Measurements from ENCODE around the gene NPLOC4.
A peak's percentile ranks its signal among the peaks of the same experiment; 100 is the strongest.
"Not testable (repeated sequence)": the region's sequence is repeated elsewhere in the genome, so short reads cannot be mapped to it uniquely, and the experiment has no call there.

NPLOC4 gene

DNA sequence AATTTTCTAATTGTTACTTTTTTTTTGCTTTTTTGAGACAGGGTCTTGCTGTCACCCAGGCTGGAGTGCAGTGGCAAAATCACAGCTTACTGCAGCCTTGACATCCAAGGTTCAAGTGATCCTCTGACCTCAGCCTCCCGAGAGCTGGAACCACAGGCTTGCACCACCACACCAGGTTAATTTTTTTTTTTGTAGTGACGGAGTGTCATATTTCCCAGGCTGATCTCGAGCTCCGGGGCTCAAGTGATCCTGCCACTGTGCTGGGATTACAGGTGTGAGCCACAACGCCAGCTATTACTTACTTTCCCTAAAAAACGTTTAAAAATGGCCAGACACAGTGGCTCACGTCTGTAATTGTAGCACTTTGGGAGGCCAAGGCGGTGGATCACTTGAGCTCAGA is 6.6 kb downstream of the NPLOC4 start:
- FAIRE-seq: no peak

- FAIRE-seq: no peak
These were observed 15.3 kb downstream of the NPLOC4 start for GRCh38 chr17:81621494-81622130.

DNA sequence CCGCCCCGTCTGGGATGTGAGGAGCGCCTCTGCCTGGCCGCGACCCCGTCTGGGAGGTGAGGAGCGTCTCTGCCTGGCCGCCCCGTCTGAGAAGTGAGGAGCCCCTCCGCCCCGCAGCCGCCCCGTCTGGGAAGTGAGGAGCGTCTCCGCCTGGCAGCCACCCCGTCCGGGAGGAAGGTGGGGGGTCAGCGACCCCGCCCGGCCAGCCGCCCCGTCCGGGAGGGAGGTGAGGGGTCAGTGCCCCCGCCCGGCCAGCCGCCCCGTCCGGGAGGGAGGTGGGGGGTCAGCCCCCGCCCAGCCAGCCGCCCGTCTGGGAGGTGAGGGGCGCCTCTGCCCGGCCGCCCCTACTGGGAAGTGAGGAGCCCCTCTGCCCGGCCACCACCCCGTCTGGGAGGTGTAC is 18.6 kb downstream of the NPLOC4 start:
- not testable (repeated sequence) for FAIRE-seq

DNA sequence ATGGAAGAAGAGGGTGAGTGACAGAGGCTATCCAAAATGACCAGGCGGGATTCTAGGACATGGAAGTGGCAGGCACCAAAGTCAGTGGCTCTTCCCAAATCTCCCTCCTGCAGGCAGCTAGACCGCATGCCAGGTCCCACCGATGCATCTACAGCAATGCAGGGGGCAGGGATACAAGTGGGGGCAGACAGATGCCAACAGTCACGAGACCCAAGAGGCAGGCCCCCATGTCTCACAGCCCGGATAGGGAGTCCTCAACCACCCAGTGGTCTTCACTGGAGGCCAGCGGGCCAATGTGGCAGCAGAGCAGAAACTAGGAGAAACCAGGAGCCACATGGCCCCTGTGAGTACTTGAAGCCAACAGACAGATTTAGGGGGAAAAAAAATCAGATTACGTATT is 20.0 kb downstream of the NPLOC4 start:
- no peak for FAIRE-seq

DNA sequence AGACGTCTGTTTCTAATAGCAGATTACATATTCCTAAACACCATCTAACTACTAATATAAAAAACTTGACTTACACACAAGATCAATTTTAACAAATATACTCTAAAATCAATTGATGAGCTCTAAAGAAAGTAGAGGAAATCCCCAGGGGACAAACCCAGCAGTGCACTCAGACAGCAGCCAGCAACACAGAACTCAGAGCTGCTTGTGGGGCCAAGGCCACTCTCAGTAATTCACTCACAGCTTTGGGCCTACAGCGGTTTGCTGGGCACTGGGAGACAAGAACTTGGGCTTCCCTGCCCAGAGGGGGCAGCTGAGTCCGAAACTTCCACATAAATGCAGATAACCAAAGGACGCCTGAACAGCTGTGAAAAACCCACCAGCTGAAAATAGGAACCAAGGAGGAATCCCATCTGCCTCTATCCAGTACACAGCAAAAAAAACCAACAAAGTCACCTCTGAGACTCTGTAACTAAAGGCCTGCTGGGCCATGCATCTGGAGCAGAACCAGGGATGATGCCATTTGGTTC is 21.4 kb downstream of the NPLOC4 start:
- no peak for FAIRE-seq

- no peak for FAIRE-seq
These were observed 24.5 kb downstream of the NPLOC4 start for GRCh38 chr17:81612172-81612970.

DNA sequence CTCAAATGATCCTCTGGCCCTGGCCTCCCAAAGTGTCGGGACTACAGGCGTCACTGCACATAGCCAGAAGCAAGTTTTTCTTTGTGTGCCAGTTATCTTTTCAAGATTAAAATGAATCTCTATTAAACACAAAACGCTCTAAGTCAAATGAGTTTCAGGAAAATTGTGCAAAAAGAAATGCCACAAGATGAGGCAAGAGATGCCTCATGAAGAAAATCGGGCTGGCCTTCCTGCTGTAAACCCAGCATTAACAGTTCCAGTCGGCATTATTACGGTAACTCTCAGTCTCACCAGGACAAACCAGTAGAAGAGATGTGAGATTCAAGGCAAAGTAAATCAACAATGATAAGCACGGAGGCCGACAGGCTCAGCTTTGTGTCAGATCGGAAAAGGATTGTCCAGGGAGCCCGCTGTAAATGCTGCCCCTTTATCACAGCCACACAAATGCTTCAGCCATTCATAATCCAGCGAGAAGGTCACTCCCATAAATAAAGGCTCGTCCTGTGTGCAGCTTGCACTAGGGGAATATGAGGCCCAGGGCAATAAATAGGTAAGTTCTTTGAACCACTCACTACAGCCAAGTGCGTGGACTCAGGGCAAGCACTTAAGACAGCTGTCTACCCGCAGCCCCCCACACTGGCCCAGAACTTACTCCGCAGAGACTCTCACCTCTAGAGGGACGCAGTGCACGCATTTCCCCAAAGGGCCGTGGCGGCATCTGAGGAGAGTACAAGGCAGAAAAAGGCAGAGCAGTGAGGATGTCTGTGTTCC is 27.2 kb downstream of the NPLOC4 start:
- no peak for FAIRE-seq

DNA sequence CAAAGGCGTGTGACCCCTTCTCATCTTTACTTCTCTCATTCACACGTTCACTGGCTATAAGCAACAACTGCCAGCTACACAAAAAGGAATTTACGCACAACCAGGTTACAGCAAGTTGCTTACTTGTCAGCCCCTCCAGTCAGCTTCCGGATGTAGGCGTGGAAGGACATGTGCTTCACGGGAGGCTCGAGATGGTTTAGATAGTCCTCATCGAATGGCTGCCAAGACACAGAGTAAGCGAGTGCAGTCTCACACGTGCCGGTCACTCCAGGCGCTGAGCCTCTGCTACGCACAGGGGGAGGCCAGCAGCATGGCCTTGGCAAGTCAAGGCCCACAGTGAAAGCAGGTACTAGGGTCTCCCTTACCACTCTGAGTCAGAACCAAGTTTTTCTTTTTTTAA is 28.3 kb downstream of the NPLOC4 start:
- FAIRE-seq: no peak

GRCh38 chr17:81608082-81608481 is 28.8 kb downstream of the NPLOC4 start:
- FAIRE-seq: no peak

- no peak for FAIRE-seq
These were observed 29.5 kb downstream of the NPLOC4 start for GRCh38 chr17:81607431-81607830.

DNA sequence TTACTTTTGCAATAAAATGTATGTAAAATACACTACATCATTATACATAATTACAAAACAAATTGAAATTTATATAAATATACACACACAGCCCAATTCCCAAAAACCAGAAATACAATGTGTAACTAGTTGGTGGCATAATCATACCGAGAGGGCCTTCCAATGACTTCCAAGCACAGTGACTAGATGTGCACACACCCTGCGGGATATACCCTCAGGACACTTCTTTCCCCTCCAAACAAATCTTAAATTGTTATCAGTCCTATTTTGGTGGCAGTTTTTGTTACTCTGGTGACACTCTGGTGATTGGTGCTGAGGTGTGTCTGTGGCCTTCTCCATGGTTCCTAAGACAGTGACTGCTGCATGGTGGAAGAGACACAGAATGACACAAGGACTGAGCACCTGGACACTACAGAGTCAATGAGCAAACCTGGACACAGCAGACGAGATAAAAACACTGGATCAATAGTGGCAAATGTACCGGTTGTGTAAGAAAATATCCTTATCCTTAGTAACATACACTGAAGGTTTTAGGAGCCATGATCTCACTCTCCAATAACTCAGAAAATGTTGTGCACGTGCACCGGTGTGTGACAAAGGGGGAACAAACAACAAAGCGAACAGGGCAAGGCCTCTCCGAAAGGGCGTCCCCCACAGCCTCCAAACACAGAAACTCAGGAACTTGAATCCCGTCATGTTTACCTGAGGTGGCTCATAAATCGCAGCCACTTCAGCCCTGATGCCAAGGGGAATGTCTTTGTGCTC is 32.9 kb downstream of the NPLOC4 start:
- FAIRE-seq: no peak

- FAIRE-seq: peak; percentile 95
These were observed 35.3 kb downstream of the NPLOC4 start for GRCh38 chr17:81601525-81602120.

DNA sequence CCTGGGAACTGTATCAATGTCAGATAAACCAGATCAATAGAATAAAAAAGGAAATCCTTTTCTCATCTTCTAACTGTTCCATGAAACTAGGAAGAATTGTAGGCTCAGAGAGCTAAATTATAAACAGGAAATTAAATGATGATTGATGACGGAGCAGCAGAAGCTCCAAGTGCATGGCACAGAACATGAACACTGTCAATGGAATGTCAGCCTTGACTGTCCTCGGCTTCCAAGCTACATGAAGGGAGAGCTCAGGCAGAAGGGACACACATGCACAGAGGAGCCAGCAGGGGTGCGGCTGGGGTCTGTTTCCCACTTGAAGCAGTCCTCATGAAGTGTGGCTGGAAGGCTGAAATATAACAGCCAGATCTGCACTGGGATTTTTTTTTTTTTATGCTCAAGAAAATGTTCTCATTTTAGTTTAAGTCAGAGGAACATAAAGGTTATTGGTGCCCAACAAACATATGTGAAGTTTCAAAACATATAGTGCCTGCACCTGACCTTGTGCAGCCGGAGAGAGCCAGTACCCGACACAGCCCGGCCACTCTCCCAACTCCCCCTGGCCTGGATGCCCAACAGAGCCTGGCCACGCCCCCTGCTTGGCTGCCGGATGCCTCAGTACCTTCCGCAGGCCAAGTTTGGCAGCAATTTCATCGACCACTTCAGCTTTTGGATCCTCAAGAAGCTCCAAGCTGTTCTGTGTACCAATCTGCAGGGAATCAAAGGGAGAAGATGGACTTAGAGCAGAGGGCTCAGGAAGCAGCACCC is 37.0 kb downstream of the NPLOC4 start:
- FAIRE-seq: no peak

- no peak for FAIRE-seq
These were observed 43.6 kb downstream of the NPLOC4 start for GRCh38 chr17:81593105-81593871.

- no peak for FAIRE-seq
These were observed 44.9 kb downstream of the NPLOC4 start for GRCh38 chr17:81591971-81592370.

GRCh38 chr17:81590121-81590520 is 46.8 kb downstream of the NPLOC4 start:
- FAIRE-seq: no peak

GRCh38 chr17:81589612-81590011 is 47.3 kb downstream of the NPLOC4 start:
- no peak for FAIRE-seq

DNA sequence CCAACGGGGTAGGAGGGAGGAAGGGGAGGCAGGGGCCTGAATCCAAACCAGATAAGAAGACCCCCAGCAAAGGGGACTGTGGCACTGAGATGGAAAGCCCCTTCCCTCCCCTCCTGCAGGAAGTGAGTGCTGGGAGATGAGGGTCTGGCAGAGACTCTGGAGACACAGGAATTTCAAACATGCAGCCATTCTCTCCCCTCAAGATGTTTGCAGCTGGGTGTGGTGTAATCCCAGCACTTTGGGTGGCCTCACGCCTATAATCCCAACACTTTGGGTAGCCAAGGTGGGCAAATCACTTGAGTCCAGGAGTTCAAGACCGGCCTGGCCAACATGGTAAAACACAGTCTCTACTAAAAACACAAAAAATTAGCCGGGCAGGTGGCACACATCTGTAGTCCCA is 50.8 kb downstream of the NPLOC4 start:
- FAIRE-seq: no peak

DNA sequence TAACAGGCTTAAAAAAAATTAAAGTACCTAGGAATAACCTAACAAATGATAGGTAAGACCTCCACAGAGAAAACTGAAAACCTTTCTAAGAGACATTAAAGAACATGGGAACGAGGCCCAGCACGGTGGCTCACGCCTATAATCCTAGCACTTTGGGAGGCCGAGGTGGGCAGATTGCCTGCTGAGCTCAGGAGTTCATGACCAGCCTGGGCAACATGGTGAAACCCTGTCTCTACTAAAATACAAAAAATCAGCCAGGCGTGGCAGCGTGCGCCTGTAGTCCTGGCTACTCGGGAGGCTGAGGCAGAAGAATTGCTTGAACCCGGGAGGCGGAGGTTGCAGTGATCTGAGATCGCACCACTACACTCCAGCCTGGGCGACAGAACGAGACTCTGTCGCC is 52.1 kb downstream of the NPLOC4 start:
- not testable (repeated sequence) for FAIRE-seq

DNA sequence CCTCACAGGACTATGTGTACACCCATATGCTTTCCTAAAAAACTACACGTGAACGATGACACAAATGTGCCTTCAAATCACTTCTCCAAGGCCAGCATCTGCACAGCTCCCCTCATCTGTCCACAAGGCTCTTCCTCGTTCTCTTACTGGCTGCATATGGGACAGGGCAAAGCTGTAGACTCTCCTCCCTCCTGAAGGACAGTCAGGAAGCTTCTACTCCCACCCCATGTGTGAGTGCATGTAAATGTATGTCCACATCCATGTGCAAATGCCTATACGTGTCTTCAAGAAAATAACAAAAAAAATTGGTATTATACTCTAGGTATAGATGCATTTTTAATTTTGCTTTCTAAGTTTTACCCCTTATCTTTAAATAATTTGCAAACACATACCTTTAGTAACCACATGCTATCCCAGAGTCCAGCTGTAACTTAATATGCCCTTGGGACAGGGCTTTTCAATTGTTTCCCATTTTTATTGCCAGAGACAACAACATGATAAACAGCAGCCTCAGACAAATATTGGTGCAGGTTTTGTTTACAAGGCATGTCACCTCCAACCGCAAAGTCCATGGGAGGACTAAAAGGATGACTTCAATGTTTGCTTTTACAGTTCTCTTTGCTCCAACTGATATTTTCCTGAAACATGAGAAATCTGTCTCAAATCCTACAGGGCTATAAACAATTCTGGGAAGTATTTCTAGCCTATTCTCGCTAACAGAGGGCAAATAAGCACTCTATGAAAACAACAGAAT is 53.1 kb downstream of the NPLOC4 start:
- no peak for FAIRE-seq

Measured in G401.6 (cell line).